Caki2 (cell line): ENCODE data around the gene COMP. TPM values are rescaled to one million over a fixed set of nuclear protein-coding genes. Genes with fewer than 3 reads are reported as not detected.
A peak's percentile ranks its signal among the peaks of the same experiment; 100 is the strongest.

Experiments used
- DNase-seq: peaks from one replicate; pipeline ENCODE4 v3.0.0-alpha.2; 2015; ENCODE audit warnings: low read depth
- in situ Hi-C: cut with HindIII; loops from 2 replicates; pipeline ENCODE4 v1.10.0; 2016; ENCODE audit warnings: low sequenced_read_pairs, low pct_unique_long_range_greater_than_20kb, mixed read lengths
- total RNA-seq: library from RNA; depleted of rRNA; stranded (reverse); fragments of >200 nt; shearing (Covaris generic); gene quantifications from 2 replicates; pipeline ENCODE4 v1.2.3, GENCODE V29; 2014; ENCODE audit warnings: low replicate concordance

The COMP gene
- total RNA-seq, 1 experiment from 2014 or later: not detected

DNA sequence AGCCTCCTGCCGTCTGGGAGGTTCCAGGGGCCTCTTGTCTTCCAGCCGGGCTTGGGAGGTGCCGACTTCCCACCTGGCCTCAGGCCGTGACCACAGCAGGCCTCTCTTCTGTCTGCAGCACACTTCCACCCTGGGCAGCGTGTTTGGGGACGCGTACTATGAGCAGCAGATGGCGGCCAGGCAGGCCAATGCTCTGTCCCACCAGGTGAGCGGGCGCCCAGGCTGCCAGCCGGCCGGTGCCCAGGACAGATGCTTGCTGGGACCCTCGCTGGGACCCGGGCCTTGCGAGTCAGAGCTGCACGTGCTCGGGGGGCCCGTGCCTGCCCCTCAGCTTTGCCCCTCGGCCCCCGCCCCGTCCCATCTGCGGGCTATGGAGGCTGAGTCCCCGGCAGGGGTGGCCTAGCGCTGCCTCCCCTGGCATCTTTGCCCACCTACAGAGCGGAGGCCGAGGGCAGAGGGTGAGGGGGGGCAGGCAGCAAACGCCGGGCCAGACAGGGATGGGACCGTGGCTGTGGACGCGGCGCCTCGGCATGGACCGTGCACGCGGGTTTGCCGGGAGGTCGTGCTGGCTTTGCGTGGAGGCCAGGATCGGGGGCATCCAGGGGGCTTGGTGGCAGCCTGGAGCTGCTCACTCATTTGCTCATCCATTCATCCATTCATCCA lies 16.2 kb downstream of the COMP start:
- no peak for DNase-seq
- in situ Hi-C loops: no loop called here

DNA sequence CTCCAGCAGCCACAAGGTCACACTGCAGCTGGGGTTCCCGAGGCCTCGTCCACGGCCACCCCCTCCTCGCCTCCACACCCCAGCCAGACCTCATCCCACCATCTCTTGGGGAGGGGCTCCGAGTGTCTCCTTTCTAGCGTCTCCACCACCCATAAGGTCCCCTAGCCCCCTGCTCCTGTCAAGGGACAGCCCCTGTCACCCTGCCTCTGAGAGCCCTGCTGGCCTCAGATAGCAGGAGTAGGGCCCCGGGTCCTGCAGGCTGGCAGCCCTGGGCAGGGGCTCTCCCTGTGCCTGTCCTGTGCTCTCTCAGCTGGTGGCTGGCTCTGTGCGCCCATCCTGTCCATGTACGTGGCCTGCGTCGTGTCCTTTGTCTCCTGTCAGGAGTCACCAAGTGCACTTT lies 17.0 kb downstream of the COMP start:
- in situ Hi-C loops: no loop called here
- no peak for DNase-seq

DNA sequence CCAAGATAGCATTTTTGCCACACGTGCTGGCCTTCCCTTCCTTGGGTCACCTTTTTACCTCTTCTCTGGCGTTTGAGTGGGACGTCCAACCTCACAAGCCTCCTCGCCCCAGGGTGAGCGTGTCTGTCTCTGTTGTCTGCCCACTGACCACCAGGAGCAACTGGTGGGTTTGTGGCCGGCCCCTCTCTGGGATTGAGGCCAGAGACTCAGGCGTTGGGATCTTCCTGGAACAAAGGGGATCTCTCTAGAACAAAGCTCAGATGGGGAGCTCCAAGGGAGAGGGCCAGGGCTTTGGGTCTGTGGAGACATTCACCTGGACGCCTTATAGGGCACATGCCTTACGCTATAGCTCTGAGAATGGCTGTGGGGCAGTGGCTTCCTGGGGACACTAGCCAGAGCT lies 17.4 kb downstream of the COMP start:
- DNase-seq: no peak

DNA sequence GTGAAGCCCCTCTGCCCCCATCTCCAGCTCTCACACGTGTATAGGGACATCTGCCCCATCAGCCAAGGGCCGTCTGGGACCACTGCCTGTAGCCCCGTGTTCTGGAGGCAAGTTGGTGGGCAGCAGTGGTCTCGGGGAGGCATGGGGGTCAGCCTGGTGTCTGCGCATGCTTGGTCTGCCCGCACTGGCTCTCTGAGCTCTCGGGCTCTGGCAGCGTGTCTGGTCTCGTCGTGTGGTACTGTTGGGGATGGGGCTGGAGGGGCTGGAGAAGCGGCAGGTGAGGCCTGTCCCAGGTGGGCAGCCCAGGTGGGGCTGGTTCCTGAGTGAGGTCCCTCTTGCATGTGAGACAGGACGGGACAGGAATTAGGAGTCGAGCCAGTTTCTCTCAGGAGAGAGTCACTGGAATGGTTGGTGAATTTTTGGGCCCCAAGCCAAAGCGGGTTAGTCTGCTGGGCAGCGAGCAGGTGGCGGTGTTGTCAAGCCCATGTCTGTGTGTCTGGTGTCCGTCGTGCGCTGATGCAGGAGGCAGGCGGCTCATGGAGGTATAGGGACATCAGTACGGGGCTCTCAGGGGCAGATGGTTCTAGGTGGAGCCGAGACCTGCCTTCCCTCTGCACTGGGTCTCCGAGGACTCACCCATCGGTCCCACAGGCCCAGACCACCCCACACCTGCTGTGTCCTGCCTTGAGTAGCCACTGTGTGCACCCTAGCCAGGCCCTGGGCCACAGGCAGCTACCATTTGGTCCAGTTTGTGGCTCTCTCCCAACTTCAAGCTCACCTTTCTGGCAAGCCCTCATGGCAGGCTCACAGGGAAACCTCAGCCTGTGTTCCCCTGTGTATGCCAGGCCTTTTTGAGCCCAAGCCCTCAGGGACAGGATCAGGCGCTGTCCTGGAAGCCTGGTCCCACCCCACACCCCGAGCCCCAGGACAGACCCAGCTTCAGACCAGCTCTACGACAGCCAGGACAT lies 18.2 kb downstream of the COMP start:
- no peak for DNase-seq
- in situ Hi-C loops: no loop called here

More for the DNA sequence above, 17.4 kb downstream of the COMP start:
- in situ Hi-C loops: no loop called here

DNA sequence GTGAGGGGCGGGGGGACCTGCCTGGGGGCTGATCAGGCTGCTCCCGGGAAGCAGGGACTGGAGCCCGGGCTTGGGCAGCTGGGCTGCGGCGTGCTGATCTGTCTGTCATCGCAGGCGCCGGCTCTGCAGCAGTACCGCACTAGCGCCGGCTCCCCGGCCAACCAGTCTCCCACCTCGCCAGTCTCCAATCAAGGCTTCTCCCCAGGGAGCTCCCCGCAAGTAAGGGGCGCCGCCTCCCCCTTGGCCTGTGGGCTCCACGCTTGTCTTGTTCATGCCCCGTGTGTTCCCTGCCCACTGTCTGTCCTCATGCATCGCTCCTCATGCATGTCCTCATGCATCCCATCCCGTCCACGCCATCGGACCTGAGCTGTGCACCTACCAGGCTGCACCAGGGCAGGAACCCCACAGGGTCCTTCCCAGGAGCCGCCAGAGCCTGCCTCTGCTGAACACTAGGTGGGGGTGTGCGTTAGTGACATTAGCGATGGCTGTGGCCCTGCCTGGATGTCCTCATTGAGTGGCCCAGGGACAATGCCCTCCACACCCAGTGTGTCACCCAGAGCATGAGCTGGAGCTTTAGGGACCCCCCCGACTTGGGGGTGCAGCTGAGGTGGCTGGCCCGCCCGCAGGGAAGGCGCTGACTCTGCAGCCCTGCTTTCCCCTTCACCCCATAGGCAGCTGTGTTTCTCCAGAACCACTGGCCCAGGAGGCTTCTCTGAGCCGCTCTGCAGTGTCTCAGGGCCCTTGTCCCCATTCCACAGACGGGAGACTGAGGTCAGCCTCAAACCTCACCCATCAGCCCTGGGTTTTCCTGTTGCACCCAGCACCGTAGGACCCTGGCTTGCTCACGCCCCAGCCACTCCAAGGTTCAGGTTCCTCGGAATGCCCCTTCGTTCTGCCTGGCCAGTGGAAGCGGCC lies 19.5 kb downstream of the COMP start:
- DNase-seq: no peak
- in situ Hi-C loops: no loop called here

DNA sequence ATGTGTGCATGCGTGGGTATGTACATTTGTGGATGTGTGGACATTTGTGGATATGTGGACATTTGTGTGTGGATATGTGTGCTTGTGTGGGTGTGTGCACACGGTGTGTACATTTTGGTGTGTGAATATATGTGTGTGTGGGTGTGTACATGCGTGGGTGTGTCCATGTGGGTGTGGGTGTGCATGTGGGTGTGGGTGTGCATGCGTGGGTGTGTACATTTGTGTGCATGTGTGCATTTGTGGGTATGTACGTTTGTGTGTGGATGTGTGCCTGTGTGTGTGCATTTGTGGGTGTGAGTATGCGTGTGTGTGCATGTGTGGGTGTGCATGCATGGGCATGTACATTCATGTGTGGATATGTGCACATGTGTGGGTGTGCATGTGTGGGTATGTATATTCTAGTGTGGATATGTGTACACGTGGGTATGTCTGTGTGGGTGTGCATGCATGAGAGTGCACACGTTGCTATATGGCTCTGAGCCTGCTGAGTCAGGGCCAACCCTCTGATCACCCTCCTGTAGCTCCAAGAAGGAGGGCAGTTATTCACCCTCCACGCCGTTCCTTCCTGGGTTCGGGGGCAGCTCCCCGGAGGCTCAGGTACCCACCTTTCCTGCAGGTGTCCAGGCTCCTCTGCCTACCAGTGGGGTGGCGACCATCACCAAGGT lies 20.3 kb downstream of the COMP start:
- in situ Hi-C loops: no loop called here
- no peak for DNase-seq

DNA sequence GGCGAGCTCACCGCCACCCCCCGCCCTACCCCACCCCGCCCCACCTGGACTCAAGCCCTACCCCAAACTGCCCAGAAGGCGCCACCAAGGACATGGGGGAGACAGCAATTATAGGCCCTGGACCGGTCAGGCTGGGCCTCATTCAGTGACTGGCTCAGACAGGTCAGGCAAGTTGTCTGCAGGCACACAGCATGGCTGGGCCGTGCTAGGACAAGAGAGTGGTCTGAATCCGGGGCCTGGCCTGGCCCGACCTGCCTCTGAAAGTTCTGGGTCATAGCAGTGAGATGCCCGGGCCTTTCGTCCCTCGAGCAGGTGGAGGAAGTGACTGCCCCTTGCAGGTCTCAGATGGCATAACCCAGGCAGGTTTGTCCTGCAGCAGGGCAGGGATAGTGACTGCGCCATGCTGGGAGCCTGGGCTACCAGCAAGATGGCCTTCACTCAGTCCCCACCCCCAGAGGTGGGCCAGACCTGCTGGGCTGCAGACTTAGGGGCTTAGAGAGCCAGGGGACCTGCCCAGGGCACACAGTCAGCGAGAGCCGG lies 21.0 kb downstream of the COMP start:
- in situ Hi-C loops: no loop called here
- DNase-seq: no peak

DNA sequence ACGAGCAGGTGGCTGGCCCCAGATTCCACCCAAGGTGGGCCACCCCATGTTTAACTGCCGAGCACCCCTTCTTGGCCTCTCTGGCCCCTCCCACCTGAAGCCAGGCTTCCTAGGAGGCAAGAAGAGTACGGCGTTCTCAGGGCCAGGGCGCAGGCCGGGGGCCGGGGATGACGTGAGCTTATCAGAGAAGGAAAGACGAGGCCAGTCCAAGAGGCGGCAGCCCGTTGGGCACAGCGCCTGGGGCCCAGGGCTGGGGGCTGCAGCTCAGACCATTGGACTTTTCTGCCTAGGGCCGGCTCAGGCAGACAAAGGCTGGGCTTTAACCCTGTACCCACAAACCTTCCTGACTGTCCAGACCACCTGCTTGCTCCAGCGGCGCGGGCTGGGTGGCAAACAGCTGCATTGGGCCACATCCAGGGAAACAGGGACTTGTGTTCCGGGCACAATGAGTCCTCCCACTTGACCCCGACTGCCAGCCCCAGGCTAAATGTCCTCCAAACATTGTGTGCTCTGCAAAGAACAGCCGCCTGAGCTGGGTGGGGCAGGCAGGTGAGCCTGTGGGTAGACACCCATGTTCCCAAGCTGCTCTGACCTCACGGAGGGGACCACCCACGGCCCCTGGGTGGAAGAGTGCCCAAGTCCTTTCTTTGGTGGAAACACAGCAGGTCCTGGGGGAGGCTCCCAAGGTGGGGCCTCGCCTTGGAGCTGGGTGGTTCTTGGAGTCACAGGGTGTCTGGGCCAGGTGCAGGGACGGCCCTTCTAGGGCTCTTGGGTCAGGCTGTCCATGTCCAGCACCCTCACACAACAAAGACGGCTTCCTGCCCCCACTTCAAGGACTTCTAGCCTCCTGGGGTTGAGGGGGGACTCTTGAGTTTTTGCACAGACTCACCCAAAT lies 21.9 kb downstream of the COMP start:
- in situ Hi-C loops: no loop called here
- no peak for DNase-seq

DNA sequence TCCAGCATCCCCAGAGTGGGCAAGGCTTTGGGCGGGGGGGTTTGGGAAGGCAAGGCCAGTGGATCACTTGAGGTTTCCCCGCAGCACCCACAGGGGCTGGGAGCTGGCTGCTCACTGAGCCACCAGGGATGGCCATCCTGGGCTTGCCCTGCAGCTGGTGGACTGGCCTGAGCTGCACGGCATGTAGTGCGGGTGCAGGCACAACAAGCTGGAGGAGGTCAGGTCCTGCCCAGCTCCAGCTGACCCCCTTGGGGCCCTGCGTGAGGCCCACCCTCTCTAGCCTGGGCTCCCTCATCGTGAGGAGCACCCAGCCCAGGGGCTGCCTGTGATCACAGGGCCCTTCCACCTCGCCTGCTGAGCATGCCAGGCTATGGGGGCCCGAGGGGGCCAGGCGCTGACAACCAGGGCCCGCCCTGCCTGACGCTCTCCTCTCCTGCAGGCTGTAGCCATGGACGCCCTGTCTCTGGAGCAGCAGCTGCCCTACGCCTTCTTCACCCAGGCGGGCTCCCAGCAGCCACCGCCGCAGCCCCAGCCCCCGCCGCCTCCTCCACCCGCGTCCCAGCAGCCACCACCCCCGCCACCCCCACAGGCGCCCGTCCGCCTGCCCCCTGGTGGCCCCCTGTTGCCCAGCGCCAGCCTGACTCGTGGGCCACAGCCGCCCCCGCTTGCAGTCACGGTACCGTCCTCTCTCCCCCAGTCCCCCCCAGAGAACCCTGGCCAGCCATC lies 22.9 kb downstream of the COMP start:
- in situ Hi-C loops: no loop called here

DNA sequence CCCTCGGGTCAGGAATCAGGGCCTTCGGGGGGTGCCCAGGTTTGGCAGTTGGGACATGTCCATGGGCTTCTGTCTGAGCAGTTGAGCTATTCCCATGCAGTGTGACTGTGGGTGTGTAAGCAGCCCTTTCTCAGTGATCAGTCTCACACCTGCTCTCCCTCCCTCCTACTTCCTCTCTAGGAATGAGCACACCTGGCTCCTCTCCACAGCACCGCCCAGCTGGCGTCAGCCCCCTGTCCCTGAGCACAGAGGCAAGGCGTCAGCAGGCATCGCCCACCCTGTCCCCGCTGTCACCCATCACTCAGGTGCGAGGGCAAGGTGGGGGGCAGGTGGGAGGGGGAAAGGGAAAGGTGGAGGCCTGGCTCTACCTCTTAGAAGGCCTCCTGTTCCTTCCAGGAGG lies 25.9 kb downstream of the COMP start:
- in situ Hi-C loops: no loop called here
- DNase-seq: no peak

More for the DNA sequence above, 22.9 kb downstream of the COMP start:
- no peak for DNase-seq

DNA sequence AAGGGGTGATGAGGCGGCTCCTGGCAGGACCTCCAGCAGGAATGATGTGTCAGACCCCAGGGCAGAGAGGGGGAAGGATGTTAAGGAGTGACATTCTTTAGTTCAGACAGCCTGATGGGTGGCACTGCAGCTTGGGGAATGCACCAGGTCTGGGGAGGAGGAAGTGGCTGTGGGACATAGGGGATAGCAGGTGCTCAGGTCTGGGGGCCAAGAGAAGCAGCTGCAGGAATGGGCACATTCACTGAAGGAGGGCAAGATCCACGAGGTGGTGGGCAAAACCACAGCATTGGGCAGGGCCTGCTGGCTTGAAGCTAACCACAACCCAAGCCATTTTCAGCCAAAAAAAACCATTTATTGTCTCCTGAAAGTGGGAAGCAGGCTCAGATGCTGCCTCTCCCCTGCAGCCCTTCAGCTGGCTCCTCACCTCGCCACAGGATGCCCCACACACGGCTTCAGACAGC lies 26.5 kb downstream of the COMP start:
- DNase-seq: no peak
- in situ Hi-C loops: no loop called here

DNA sequence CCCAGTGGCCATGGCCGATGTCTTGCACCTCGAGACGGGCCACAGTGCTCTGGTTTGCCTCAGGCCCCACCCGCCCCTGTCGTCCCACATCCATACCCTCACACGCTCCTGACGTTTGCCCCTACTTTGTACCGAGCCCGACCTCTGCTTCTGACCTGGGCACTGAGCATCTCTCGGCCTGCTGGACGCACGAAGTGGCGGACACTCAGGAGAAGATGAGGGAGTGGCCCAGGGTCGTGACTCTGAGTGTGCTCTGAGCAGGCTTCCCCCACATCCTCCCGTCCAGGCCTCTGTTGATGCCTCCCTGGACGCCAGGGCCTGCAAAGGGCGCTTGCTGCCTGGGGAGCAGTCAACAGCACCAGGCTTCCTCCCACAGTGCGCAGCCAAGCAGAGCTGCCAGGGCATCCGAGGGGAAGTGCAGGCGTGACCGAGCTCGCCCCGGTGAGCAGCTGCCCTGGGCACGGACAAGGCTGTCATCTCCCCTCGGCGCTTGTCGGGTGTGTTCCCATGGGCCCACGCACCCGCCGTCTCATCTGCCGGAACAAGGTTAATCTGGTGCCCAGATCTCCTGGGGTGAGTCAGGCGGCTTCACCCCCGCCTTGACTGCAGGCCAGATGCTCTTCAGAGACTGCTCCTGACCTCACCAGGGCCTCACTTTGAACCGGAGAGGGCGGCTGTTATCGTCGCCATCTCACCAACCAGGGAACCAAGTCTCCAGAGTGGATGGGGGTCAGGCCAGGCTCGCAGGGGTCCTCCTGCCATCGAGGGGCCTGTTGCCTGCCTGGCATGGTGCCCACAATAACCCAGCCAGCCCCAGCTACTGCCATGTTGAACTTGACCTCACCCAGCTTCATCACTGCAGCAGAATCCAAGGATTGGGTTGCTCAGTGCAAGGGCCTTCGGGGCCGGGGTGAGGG lies 27.2 kb downstream of the COMP start:
- peak; percentile 94 for DNase-seq
- in situ Hi-C loops: no loop called here

DNA sequence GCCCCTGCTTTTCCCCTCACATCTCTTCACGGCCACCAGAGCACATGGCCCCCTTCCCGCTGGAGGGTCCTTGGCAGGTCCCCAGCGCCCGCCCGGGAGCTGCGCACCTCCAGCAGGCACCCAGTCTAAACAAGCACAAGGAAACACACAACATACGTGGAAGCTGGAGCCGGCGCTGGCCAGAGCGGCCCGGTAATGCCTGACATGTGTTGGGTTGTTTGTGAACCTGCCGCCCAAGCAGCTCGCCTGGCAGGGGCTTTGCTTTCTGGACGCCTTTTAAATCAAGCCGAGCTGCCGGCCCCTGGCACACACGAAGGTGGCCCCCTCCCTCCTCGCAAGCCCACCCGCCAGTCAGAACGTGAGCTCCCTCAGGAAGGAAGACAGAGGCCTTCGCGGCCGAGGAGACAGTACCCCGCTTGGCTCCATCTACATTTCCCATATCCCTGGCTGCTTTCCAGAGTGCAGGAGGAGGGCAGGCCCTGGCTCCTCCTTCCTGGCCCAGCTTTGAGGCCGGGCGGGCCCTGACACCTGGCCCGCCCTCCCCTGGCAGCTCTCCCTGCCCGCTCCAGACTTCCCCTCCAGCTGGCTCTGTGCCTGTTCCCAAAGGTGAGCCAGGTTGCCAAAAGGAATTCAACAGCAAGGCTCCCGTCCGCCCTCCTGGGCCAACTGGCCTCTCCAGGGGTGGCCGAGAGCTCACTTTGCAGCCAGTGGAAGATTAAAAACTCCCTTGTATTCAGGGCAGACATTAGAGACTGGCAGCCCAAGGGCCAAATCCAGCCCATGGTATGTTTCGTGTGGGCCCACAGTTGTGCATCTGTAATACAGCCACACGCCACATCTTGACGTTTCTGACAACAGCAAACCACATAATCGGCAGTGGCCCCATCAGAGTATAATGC lies 28.7 kb downstream of the COMP start:
- in situ Hi-C loops: no loop called here
- DNase-seq: peak; percentile 80

DNA sequence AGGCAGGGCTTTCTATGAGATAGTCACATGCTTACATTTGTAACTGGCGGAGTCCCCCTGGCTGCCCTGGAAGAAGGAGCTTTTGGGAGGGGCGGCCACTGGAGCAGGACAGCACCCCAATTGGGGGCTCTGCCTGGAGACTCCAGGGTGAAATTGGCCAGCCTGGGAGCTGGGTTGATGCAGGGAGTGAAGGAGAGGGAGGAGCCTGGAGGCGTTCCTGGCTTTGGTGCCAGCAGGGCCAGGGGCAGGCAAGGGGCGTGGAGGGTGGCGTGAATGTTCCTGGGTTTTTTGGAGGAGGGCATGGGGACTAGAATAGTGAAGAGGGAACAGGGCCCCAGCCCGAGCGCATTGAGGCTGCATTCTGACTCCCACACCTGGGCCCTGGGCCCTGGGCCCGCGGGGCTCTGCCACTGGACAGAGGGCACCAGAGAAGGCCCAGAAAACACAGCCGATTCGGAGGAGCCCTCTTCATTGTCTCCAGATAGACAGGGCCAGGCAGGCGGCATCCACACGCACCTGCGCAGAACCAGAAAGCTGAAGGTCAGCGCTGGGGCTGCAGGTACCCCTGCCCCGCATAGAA lies 29.5 kb downstream of the COMP start:
- no peak for DNase-seq
- in situ Hi-C loops: no loop called here
